IMR-90 (cell line): Measurements from ENCODE around the gene PLCL1. TPM values are rescaled to one million over a fixed set of nuclear protein-coding genes. Genes with fewer than 3 reads are reported as not detected.

Experiments
- ATAC-seq: fragments of 200-7000 bp; cut with Tn5 transposase; 2 replicates; pipeline ENCODE4 v1.9.1; 2020; ENCODE audit warnings: low read depth, mild to moderate bottlenecking, moderate library complexity
- BruUV-seq: library from RNA; stranded (reverse); fragments of 400-500 nt; replicated peaks from 2 replicates; lab custom pipeline; 2021; lab: Mats Ljungman, UMichigan
- CTCF ChIA-PET: fragments of 300-600 bp; formaldehyde crosslinking; extraction: SDS; loops from one replicate; lab custom pipeline; 2021; ENCODE audit warnings: antibody characterized with exemption; lab: Yijun Ruan, JAX
- POLR2A ChIA-PET: fragments of 300-600 bp; sonication (Branson Sonifier 250); formaldehyde crosslinking; loops from one replicate; lab custom pipeline; 2022; ENCODE audit warnings: antibody characterized with exemption; ENCODE audit not compliant: unreplicated experiment; lab: Charles Lee
- DNase-seq: peaks from one replicate; pipeline ENCODE4 v3.0.0; 2013
- H2AFZ ChIP-seq: replicated peaks from 2 replicates; pipeline ENCODE3; 2013; ENCODE audit warnings: low read length, mild to moderate bottlenecking; ENCODE audit not compliant: poor library complexity
- H2AK5ac ChIP-seq: 2 replicates; pipeline ENCODE4 v1.6.1; 2013; ENCODE audit warnings: low read depth, low read length, inconsistent platforms
- H2AK9ac ChIP-seq: replicated peaks from 2 replicates; pipeline ENCODE3; 2013; ENCODE audit warnings: mild to moderate bottlenecking, low read depth, low read length, moderate library complexity; ENCODE audit not compliant: poor library complexity
- H2BK120ac ChIP-seq: 2 replicates; pipeline ENCODE4 v1.6.1; 2013; ENCODE audit warnings: low read depth, low read length, inconsistent platforms
- H2BK15ac ChIP-seq: 3 replicates; pipeline ENCODE4 v1.6.1; 2013; ENCODE audit warnings: low read depth, low read length, inconsistent platforms
- H2BK20ac ChIP-seq: 2 replicates; pipeline ENCODE4 v1.6.1; 2013; ENCODE audit warnings: low read depth, mild to moderate bottlenecking, inconsistent platforms, low read length, moderate library complexity
- H2BK5ac ChIP-seq: 2 replicates; pipeline ENCODE4 v1.6.1; 2013; ENCODE audit warnings: mild to moderate bottlenecking, low read depth, low read length, inconsistent platforms; ENCODE audit not compliant: poor library complexity, severe bottlenecking
- H3K14ac ChIP-seq: replicated peaks from 2 replicates; pipeline ENCODE4 v1.6.1; 2013; ENCODE audit warnings: low read depth, low read length, inconsistent platforms
- H3K18ac ChIP-seq: 2 replicates; pipeline ENCODE4 v1.6.1; 2013; ENCODE audit warnings: low read depth, low read length, control low read depth
- H3K23ac ChIP-seq: 2 replicates; pipeline ENCODE4 v1.6.1; 2013; ENCODE audit warnings: low read depth, low read length, inconsistent platforms
- H3K27ac ChIP-seq: 2 replicates; pipeline ENCODE4 v1.5.1; 2013; ENCODE audit warnings: mild to moderate bottlenecking, control low read depth, low read length; ENCODE audit not compliant: insufficient read depth
- H3K27me3 ChIP-seq: 2 replicates; pipeline ENCODE4 v1.6.1; 2013; ENCODE audit warnings: low read length; ENCODE audit not compliant: control insufficient read depth, insufficient read depth
- H3K36me3 ChIP-seq: 2 replicates; pipeline ENCODE4 v1.6.1; 2013; ENCODE audit warnings: low read length, mixed read lengths; ENCODE audit not compliant: control insufficient read depth, insufficient read depth
- H3K4ac ChIP-seq: 2 replicates; pipeline ENCODE4 v1.6.1; 2013; ENCODE audit warnings: low read depth, low read length, inconsistent platforms
- H3K4me1 ChIP-seq: 2 replicates; pipeline ENCODE4 v1.6.1; 2013; ENCODE audit warnings: low read length, mixed read lengths; ENCODE audit not compliant: control insufficient read depth, insufficient read depth
- H3K4me2 ChIP-seq: 2 replicates; pipeline ENCODE4 v1.6.1; 2013; ENCODE audit warnings: low read depth, mild to moderate bottlenecking, control low read depth, low read length, moderate library complexity
- H3K4me3 ChIP-seq: 2 replicates; pipeline ENCODE4 v1.5.1; 2013; ENCODE audit warnings: low read depth, mild to moderate bottlenecking, control low read depth, low read length, moderate library complexity; ENCODE audit not compliant: insufficient read depth
- H3K56ac ChIP-seq: 2 replicates; pipeline ENCODE4 v1.6.1; 2013; ENCODE audit warnings: low read length, inconsistent platforms; ENCODE audit not compliant: insufficient read depth; ENCODE audit errors: extremely low read depth
- H3K79me1 ChIP-seq, 2 experiments: 2 replicates each; pipeline ENCODE4 v1.6.1; 2013; ENCODE audit warnings: low read length in 2 of 2, inconsistent platforms in 1 of 2, low read depth in 1 of 2
- H3K9ac ChIP-seq: 2 replicates; pipeline ENCODE4 v1.6.1; 2013; ENCODE audit warnings: low read depth, low read length, control low read depth
- H3K9me1 ChIP-seq: 2 replicates; pipeline ENCODE4 v1.6.1; 2013; ENCODE audit warnings: low read length, inconsistent platforms; ENCODE audit not compliant: insufficient read depth
- H3K9me3 ChIP-seq: 2 replicates; pipeline ENCODE4 v1.6.1; 2013; ENCODE audit warnings: low read length; ENCODE audit not compliant: control insufficient read depth, insufficient read depth
- H4K20me1 ChIP-seq: 2 replicates; pipeline ENCODE4 v1.6.1; 2013; ENCODE audit warnings: low read length, inconsistent platforms; ENCODE audit not compliant: insufficient read depth
- H4K5ac ChIP-seq: 2 replicates; pipeline ENCODE4 v1.6.1; 2013; ENCODE audit warnings: mild to moderate bottlenecking, low read depth, low read length, control low read depth
- H4K8ac ChIP-seq, 2 experiments: 2 replicates each; pipeline ENCODE4 v1.6.1; 2013; ENCODE audit warnings: low read depth in 2 of 2, low read length in 2 of 2, control low read depth in 1 of 2, inconsistent platforms in 1 of 2
- H4K91ac ChIP-seq: 2 replicates; pipeline ENCODE4 v1.6.1; 2013; ENCODE audit warnings: low read depth, low read length, inconsistent platforms; ENCODE audit not compliant: insufficient read depth
- CEBPB ChIP-seq: IDR thresholded peaks from 2 replicates; pipeline ENCODE4 v1.6.1; 2012; ENCODE audit warnings: low read depth, low read length, improper control_type of control experiment
- NFE2L2 ChIP-seq: fragments of 150-350 bp; IDR thresholded peaks from 2 replicates; pipeline ENCODE4 v1.6.1; 2016; ENCODE audit warnings: low read depth, mild to moderate bottlenecking, low read length
- WGBS, 2 experiments: methylation state at CpG; one replicate each; pipeline versions ENCODE4 v1.1.5 to v1.1.7; 2013; ENCODE audit warnings: missing lambda C conversion rate in 2 of 2; ENCODE audit not compliant: insufficient read length in 1 of 2; ENCODE audit errors: extremely low coverage in 2 of 2; 5-methylcytosine and 5-hydroxymethylcytosine counted together
- dilution Hi-C: fragments of 300-500 bp; cut with HindIII; formaldehyde crosslinking; loops from one replicate; pipeline ENCODE4 v1.14.3; 2018; ENCODE audit warnings: low sequenced_read_pairs; ENCODE audit not compliant: unreplicated experiment
- in situ Hi-C: fragments of 300-500 bp; cut with MboI; formaldehyde crosslinking; loops from 3 replicates; pipeline ENCODE4 v1.14.3; 2019; ENCODE audit warnings: low sequenced_read_pairs, inconsistent platforms, mixed read lengths
- intact Hi-C: fragments of 100-400 bp; cut with micrococcal nuclease; formaldehyde crosslinking; loops from 2 replicates; pipeline ENCODE4 v1.10.0; 2022
- polyA plus RNA-seq, 3 experiments: library from polyadenylated mRNA; depleted of rRNA; stranded (reverse); fragments of >200 nt; gene quantifications; 2 replicates each; pipeline ENCODE4 v1.2.3, GENCODE V29; 2012; ENCODE audit warnings: low replicate concordance in 1 of 3
- total RNA-seq: library from RNA; depleted of rRNA; stranded (reverse); fragments of >200 nt; gene quantifications from 2 replicates; pipeline ENCODE4 v1.2.3, GENCODE V29; 2012

Gene PLCL1
- total and polyA plus RNA-seq, 2 of the 4 experiments (the other 2 are of a cell fraction), result 0.14 to 0.18 TPM

DNA sequence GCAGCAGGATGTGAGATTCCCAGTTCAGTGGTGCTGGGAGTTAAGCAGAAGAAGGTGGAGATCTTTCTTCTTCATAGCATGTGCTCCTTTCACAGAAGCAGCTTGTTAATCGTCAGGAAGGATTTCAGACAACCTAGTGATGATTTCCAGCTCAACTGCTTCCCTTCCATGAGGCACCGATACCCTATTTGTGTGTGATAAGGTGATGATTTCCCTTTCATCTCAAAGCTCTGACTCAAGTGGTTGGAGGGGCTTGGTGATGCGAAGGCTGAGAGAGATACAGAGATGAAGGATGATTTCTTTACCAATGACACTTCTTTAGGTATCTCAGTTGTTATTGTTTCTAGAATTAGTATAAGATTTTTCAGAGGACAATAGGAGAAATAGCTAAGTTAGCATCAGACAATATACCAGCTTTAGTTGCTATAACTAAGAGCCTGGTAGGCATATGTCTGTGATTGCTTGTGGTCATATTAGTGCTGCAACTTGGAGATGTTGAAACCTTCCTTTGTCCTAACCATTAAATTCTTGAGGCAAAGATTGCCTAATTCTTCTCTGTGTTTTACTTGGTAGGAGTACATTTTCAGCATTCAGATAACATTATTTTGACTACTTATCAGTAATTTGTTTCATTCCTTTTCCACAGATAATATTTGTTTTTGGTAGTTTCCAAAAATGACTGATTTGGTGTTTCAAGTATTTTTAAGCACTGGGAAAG lies 111.3 kb downstream of the PLCL1 start:
- CTCF ChIA-PET, result interaction anchor here (0.7 to 1.0 kb wide), 2 partner anchors 9 to 71 kb away, joined by 3 to 4 read pairs; no protein-coding TSS in a partner anchor
- no peak overlapping the region for H3K4me3 ChIP-seq
- in situ Hi-C loops, result no loop called here

More for the DNA sequence above, 111.3 kb downstream of the PLCL1 start:
- Histone ChIP-seq H3K4me2 (no peak overlapping the region), H4K91ac (peak overlapping the region; percentile 82), H2BK20ac (peak overlapping the region; percentile 81; the same call in 1 of the 2 replicates), H3K9me1 (no peaks in the 10 kb centered on the region), H3K27ac (peak overlapping the region; percentile 25; the same call in 1 of the 2 replicates), H2BK5ac (peak overlapping the region; percentile 36), H3K4ac (peak overlapping the region; percentile 63), H3K56ac (no peak overlapping the region), H2BK120ac (peak overlapping the region; percentile 70), H3K23ac (peak overlapping the region; percentile 24; the same call in 1 of the 2 replicates), H3K9ac (no peak overlapping the region), H2AFZ (no peak overlapping the region), H3K4me1 (peaks cover 7% of the 10 kb centered on the region), H4K20me1 (no peaks in the 10 kb centered on the region), H3K18ac (peak overlapping the region; percentile 89), H3K14ac (peak overlapping the region; percentile 68; the same call in 1 of the 2 replicates), H3K79me1 (no peaks in the 10 kb centered on the region), H2AK5ac (0 out of 2 replicates have a peak overlapping the region, but pooled peaks have one; percentile 62), H4K8ac (0 out of 4 replicates have a peak overlapping the region, but pooled peaks of 1 of the 2 experiments have one; percentile 61), H2AK9ac (no peak overlapping the region), H2BK15ac (no peak overlapping the region), H3K9me3 (no peaks in the 10 kb centered on the region), H3K27me3 (no peaks in the 10 kb centered on the region), H4K5ac (peak overlapping the region; percentile 44; the same call in 1 of the 2 replicates), H3K36me3 (no peaks in the 10 kb centered on the region)
- BruUV-seq, result no TSS peak
- TF ChIP-seq CEBPB (peak; percentile 89), NFE2L2 (no peak)
- POLR2A ChIA-PET, result no interaction called here
- ATAC-seq (peak; percentile 74), DNase-seq (peak; percentile 70)
- WGBS, 2 experiments, result no CpG with 5 or more reads among the region's 3 CpGs
- dilution Hi-C loops, result no loop called here
- intact Hi-C loops, result no loop called here
